Measurements from ENCODE around the gene SEC31A. TPM values are rescaled to one million over a fixed set of nuclear protein-coding genes. Genes with fewer than 3 reads are reported as not detected.
"Not testable (repeated sequence)": the region's sequence is repeated elsewhere in the genome, so short reads cannot be mapped to it uniquely, and the experiment has no call there.

SEC31A gene
- polyA plus RNA-seq, 1 experiment = 451 TPM

DNA sequence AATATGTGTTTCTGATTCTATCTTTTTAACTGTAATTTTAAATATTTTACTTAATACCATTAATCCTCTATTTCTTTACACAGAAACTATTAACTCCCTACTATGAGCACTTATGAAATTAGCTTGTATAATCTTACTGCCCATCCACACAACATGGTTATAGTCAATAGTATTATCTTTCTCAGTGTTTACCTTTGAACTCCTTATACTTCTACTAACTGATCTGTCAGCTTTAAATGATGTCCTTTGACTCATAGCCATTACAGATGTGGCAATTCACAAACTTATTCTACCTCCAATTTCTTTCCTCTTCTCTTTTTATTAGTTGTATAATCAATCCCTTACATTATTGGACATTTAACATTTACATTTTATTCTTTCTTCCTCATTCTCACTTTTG is 5.5 kb downstream of the SEC31A start:
- ChIA-PET CTCF (interaction anchor here (0.8 kb wide), 1 partner anchor 23 kb away, joined by 3 read pairs; no protein-coding TSS in a partner anchor), POLR2A (no interaction called here)
- Histone ChIP-seq H3K27me3 (ENCODE audit: control insufficient read depth, insufficient read depth, low read length) (no peaks in the 10 kb centered on the region), H3K4me3 (ENCODE audit: low read depth, low read length) (no peak overlapping the region), H3K36me3 (ENCODE audit: control insufficient read depth, insufficient read depth, low read length) (peaks cover 1% of the 10 kb centered on the region; the same call in 1 of the 2 replicates)
- no peak for DNase-seq (ENCODE audit: low read depth)
- TF ChIP-seq, protein P1, sequence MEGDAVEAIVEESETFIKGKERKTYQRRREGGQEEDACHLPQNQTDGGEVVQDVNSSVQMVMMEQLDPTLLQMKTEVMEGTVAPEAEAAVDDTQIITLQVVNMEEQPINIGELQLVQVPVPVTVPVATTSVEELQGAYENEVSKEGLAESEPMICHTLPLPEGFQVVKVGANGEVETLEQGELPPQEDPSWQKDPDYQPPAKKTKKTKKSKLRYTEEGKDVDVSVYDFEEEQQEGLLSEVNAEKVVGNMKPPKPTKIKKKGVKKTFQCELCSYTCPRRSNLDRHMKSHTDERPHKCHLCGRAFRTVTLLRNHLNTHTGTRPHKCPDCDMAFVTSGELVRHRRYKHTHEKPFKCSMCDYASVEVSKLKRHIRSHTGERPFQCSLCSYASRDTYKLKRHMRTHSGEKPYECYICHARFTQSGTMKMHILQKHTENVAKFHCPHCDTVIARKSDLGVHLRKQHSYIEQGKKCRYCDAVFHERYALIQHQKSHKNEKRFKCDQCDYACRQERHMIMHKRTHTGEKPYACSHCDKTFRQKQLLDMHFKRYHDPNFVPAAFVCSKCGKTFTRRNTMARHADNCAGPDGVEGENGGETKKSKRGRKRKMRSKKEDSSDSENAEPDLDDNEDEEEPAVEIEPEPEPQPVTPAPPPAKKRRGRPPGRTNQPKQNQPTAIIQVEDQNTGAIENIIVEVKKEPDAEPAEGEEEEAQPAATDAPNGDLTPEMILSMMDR (IDR thresholded peaks at IDR 0.05; ENCODE audit: insufficient read depth, low read depth, low read length) = no peak

GRCh38 chr4:82868572-82868971 is 22.4 kb downstream of the SEC31A start:
- CTCF ChIA-PET = no interaction called here
- TF ChIP-seq, protein P1 (IDR thresholded peaks at IDR 0.05; ENCODE audit: insufficient read depth, low read depth, low read length) = no peak
- POLR2A ChIA-PET = no interaction called here
- Histone ChIP-seq H3K4me3 (ENCODE audit: low read depth, low read length) (no peak overlapping the region), H3K36me3 (ENCODE audit: control insufficient read depth, insufficient read depth, low read length) (peaks cover 18% of the 10 kb centered on the region), H3K27me3 (ENCODE audit: control insufficient read depth, insufficient read depth, low read length) (no peaks in the 10 kb centered on the region)
- no peak for DNase-seq (ENCODE audit: low read depth)

- Histone ChIP-seq H3K36me3 (ENCODE audit: control insufficient read depth, insufficient read depth, low read length) (peaks cover 16% of the 10 kb centered on the region), H3K4me3 (ENCODE audit: low read depth, low read length) (no peak overlapping the region), H3K27me3 (ENCODE audit: control insufficient read depth, insufficient read depth, low read length) (no peaks in the 10 kb centered on the region)
- DNase-seq (ENCODE audit: low read depth) = no peak
- ChIA-PET CTCF (interaction anchor here (1.0 to 1.2 kb wide), 2 partner anchors 10 to 33 kb away, joined by 5 to 6 read pairs; no protein-coding TSS in a partner anchor), POLR2A (no interaction called here)
- TF ChIP-seq, protein P1 (IDR thresholded peaks at IDR 0.05; ENCODE audit: insufficient read depth, low read depth, low read length) = no peak
These were observed 24.1 kb downstream of the SEC31A start for GRCh38 chr4:82866706-82867385.

DNA sequence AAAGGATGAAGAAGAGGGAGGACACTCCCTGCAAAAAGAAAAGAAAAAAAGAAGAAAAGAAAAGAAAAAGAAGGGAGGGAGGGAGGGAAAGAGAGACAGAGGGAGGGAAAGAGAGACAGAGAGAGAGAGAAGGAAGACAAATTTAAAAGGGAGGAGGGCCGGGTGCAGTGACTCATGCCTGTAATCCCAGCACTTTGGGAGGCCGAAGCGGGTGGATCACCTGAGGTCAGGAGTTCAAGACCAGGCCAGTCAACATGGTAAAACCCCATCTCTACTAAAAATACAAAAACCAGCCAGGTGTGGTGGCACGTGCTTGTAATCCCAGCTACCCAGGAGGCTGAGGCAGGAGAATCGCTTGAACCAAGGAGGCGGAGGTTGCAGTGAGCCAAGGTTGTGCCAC is 24.9 kb downstream of the SEC31A start:
- DNase-seq (ENCODE audit: low read depth); H3K4me3 ChIP-seq (ENCODE audit: low read depth, low read length); H3K27me3 ChIP-seq (ENCODE audit: control insufficient read depth, insufficient read depth, low read length): not testable (repeated sequence)
- H3K36me3 ChIP-seq (ENCODE audit: control insufficient read depth, insufficient read depth, low read length) = peaks cover 17% of the 10 kb centered on the region
- ChIA-PET POLR2A (interaction anchor here (0.6 kb wide), 1 partner anchor 18 kb away, joined by 11 read pairs; no protein-coding TSS in a partner anchor), CTCF (interaction anchor here (0.9 to 1.3 kb wide), 3 partner anchors 13 to 33 kb away, joined by 3 to 6 read pairs (median 5); no protein-coding TSS in a partner anchor)

DNA sequence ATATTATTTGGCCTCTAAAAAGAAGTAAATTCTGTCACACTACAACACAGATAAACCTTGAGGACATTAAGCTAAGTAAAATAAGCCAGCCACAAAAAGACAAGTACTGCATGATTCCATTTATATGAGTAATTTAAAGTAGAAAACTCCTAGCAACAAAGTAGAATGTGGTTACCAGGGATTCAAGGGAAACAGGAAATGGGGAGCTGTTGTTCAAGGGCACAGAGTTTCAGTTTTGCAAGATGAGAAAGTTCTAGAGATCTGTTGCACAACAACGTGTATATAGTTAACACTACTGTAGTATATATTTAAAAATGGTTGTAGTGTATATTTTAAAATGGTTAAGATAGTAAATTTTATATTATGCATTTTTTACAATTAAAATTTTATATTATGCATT is 25.4 kb downstream of the SEC31A start:
- POLR2A ChIA-PET = interaction anchor here (0.6 kb wide), 2 partner anchors 18 to 90 kb away, joined by 3 to 11 read pairs; no protein-coding TSS in a partner anchor
- peak; percentile 91 for DNase-seq (ENCODE audit: low read depth)
- CTCF ChIA-PET = interaction anchor here (0.9 to 1.3 kb wide), 3 partner anchors 12 to 33 kb away, joined by 3 to 6 read pairs (median 5); no protein-coding TSS in a partner anchor
- peaks cover 17% of the 10 kb centered on the region for H3K36me3 ChIP-seq (ENCODE audit: control insufficient read depth, insufficient read depth, low read length)
- H3K4me3 ChIP-seq (ENCODE audit: low read depth, low read length) = no peak overlapping the region
- no peaks in the 10 kb centered on the region for H3K27me3 ChIP-seq (ENCODE audit: control insufficient read depth, insufficient read depth, low read length)
- TF ChIP-seq, protein P1 (IDR thresholded peaks at IDR 0.05; ENCODE audit: insufficient read depth, low read depth, low read length) = no peak
